ENCODE results near the gene PDE11A. TPM values are rescaled to one million over a fixed set of nuclear protein-coding genes. Genes with fewer than 3 reads are reported as not detected.

PDE11A gene
- total and polyA plus RNA-seq, 2 of the 8 experiments (the other 6 are each of a cell fraction or from before 2014, with no cell fraction given): 0.19 to 0.23 TPM

- Histone ChIP-seq H3K9ac (replicated peaks in 1 of 4; ENCODE audit: extremely low read depth in 1 of 4, low read depth in 3 of 4, low read length in 3 of 4) (no peak overlapping the region), H4K8ac (ENCODE audit: extremely low read depth, insufficient read depth, low read length) (no peak overlapping the region), H2BK15ac (ENCODE audit: low read length) (no peak overlapping the region), H4K20me1 (replicated peaks in 1 of 2; ENCODE audit: control insufficient read depth in 1 of 2, insufficient read depth in 2 of 2, low read length in 2 of 2) (no peaks in the 10 kb centered on the region), H3K18ac (ENCODE audit: extremely low read depth, low read length) (no peak overlapping the region), H3K27me3 (replicated peaks in 1 of 4; ENCODE audit: control insufficient read depth in 3 of 4, extremely low read depth in 1 of 4, insufficient read depth in 3 of 4, low read length in 3 of 4) (no peaks in the 10 kb centered on the region), H2BK5ac (ENCODE audit: low read depth, low read length) (no peak overlapping the region), H3K4me2 (ENCODE audit: insufficient read depth in 1 of 2, low read depth in 2 of 2, low read length in 2 of 2) (no peak overlapping the region), H3K4ac (replicated peaks; ENCODE audit: insufficient read length, low read depth, low read length) (no peak overlapping the region), H4K91ac (replicated peaks; ENCODE audit: insufficient read length, low read length) (no peak overlapping the region), H3K79me1 (ENCODE audit: low read depth, low read length) (no peaks in the 10 kb centered on the region), H3K9me3 (ENCODE audit: insufficient read depth in 2 of 2, low read depth in 1 of 2, low read length in 1 of 2) (no peaks in the 10 kb centered on the region), H3K27ac (ENCODE audit: low read depth, low read length) (no peak overlapping the region), H3K14ac (ENCODE audit: insufficient read length) (no peak overlapping the region), H4K5ac (ENCODE audit: insufficient read length, low read depth, low read length) (no peak overlapping the region), H2BK20ac (ENCODE audit: low read length) (no peak overlapping the region), H3K79me2 (ENCODE audit: control insufficient read depth in 1 of 2, insufficient read depth in 2 of 2, low read length in 2 of 2) (no peaks in the 10 kb centered on the region), H2BK120ac (replicated peaks; ENCODE audit: low read depth, low read length) (no peak overlapping the region), H3K4me3 (ENCODE audit: extremely low read depth in 1 of 4, insufficient read depth in 2 of 4, low read depth in 3 of 4, low read length in 4 of 4) (no peak overlapping the region), H2AK5ac (ENCODE audit: low read depth, low read length) (no peak overlapping the region), H3K23ac (ENCODE audit: insufficient read length) (no peak overlapping the region), H3K36me3 (ENCODE audit: control insufficient read depth in 2 of 4, insufficient read depth in 4 of 4, low read length in 3 of 4) (no peaks in the 10 kb centered on the region), H3K4me1 (replicated peaks in 1 of 4; ENCODE audit: control insufficient read depth in 3 of 4, insufficient read depth in 4 of 4, low read length in 3 of 4) (no peaks in the 10 kb centered on the region), H2BK12ac (ENCODE audit: low read depth, low read length) (no peak overlapping the region), H3K56ac (replicated peaks; ENCODE audit: insufficient read length, low read depth, low read length) (no peak overlapping the region), H3K23me2 (ENCODE audit: low read depth, low read length) (no peaks in the 10 kb centered on the region), H2AFZ (ENCODE audit: low read length) (no peak overlapping the region)
- CTCF ChIA-PET (ENCODE audit: partially characterized antibody): interaction anchor here (0.6 to 1.8 kb wide), 3 partner anchors 19 to 55 kb away, joined by 3 to 10 read pairs (median 3); no protein-coding TSS in a partner anchor
- DNase-seq (ENCODE audit: low read depth in 1 of 2, low spot score in 2 of 2) (no peak), FAIRE-seq (no peak)
- POLR2A ChIA-PET (ENCODE audit: partially characterized antibody): no interaction called here
- WGBS, 2 experiments (ENCODE audit: extremely low coverage in 1 of 2, insufficient coverage in 1 of 2, insufficient read length in 1 of 2, insufficient replicate concordance in 2 of 2, low coverage in 1 of 2, low lambda C conversion rate in 2 of 2, missing lambda C conversion rate in 1 of 2): 87% methylated on average over 5 of the region's 5 CpGs; no CpG with 5 or more reads in 1 of the 2 experiments
- TF ChIP-seq, protein P1, sequence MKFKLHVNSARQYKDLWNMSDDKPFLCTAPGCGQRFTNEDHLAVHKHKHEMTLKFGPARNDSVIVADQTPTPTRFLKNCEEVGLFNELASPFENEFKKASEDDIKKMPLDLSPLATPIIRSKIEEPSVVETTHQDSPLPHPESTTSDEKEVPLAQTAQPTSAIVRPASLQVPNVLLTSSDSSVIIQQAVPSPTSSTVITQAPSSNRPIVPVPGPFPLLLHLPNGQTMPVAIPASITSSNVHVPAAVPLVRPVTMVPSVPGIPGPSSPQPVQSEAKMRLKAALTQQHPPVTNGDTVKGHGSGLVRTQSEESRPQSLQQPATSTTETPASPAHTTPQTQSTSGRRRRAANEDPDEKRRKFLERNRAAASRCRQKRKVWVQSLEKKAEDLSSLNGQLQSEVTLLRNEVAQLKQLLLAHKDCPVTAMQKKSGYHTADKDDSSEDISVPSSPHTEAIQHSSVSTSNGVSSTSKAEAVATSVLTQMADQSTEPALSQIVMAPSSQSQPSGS (IDR thresholded peaks at IDR 0.05; ENCODE audit: low read length): no peak
- TF ChIP-seq SIRT6 (IDR thresholded peaks at IDR 0.05; ENCODE audit: low read length): no peak
- no peak for TF ChIP-seq CHD2 (IDR thresholded peaks at IDR 0.05; ENCODE audit: low read length)
- no peak for TF ChIP-seq KDM4A (IDR thresholded peaks at IDR 0.05; ENCODE audit: low read depth, low read length, severe bottlenecking)
- TF ChIP-seq SRF (IDR thresholded peaks at IDR 0.05; ENCODE audit: low read depth, low read length): no peak
- TF ChIP-seq HDAC2 (IDR thresholded peaks at IDR 0.05; ENCODE audit: borderline replicate concordance in 1 of 2, low read depth in 2 of 2, low read length in 2 of 2): no peak
- no peak for TF ChIP-seq EGR1 (IDR thresholded peaks at IDR 0.05; ENCODE audit: borderline replicate concordance, low read depth, low read length)
- no peak for TF ChIP-seq CBX5 (IDR thresholded peaks at IDR 0.05; ENCODE audit: low read depth, low read length)
- TF ChIP-seq SP4 (IDR thresholded peaks at IDR 0.05; ENCODE audit: low read length): no peak
- TF ChIP-seq, protein P2, sequence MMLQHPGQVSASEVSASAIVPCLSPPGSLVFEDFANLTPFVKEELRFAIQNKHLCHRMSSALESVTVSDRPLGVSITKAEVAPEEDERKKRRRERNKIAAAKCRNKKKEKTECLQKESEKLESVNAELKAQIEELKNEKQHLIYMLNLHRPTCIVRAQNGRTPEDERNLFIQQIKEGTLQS (IDR thresholded peaks at IDR 0.05; ENCODE audit: insufficient read depth, low read depth, low read length): no peak
- no peak for TF ChIP-seq CTBP2 (IDR thresholded peaks at IDR 0.05; ENCODE audit: borderline replicate concordance, insufficient read depth, insufficient read length, low read length)
Observed at GRCh38 chr2:178008636-178009289, 63.8 kb downstream of the PDE11A start.

Measured in H1 (cell line).